K562 (cell line): ENCODE measurements around the gene VTCN1. TPM values are rescaled to one million over a fixed set of nuclear protein-coding genes. Genes with fewer than 3 reads are reported as not detected.

ENCODE experiments used
- FOXJ2 ChIP-seq: fragments of 200-800 bp; sonication (Bioruptor generic); IDR thresholded peaks from 2 replicates; pipeline ENCODE4 v1.6.1; 2016; ENCODE audit warnings: missing genetic modification characterization, missing compliant biosample characterization
- FOXJ3 ChIP-seq: sonication (generic); formaldehyde crosslinking; IDR thresholded peaks from 2 replicates; pipeline ENCODE4 v1.4.0; 2020; ENCODE audit warnings: mild to moderate bottlenecking, missing genetic modification reagents
- FOXP4 ChIP-seq: sonication (generic); formaldehyde crosslinking; IDR thresholded peaks from 2 replicates; pipeline ENCODE4 v1.8.0; 2022; ENCODE audit warnings: mild to moderate bottlenecking, missing genetic modification reagents, borderline replicate concordance
- HNRNPH1 ChIP-seq: fragments of 200-400 bp; formaldehyde crosslinking; optimal IDR thresholded peaks from 2 replicates; pipeline ENCODE3; 2017; ENCODE audit warnings: low read depth, mild to moderate bottlenecking, low read length, moderate library complexity
- JUND ChIP-seq, 2 experiments: IDR thresholded peaks; 2 replicates in 1 of 2; 3 replicates in 1 of 2; pipeline ENCODE4 v1.6.1; 2011; ENCODE audit warnings: borderline replicate concordance in 2 of 2, low read depth in 2 of 2, low read length in 2 of 2, improper control_type of control experiment in 1 of 2, missing biosample characterization in 1 of 2, missing genetic modification characterization in 1 of 2, missing genetic modification reagents in 1 of 2
- NFYB ChIP-seq: IDR thresholded peaks from 2 replicates; pipeline ENCODE4 v1.6.1; 2011; ENCODE audit warnings: mild to moderate bottlenecking, moderate library complexity; ENCODE audit not compliant: insufficient read length; ENCODE audit errors: extremely low read depth
- SMAD2 ChIP-seq: fragments of 150-350 bp; IDR thresholded peaks from 2 replicates; pipeline ENCODE4 v1.6.1; 2014; ENCODE audit warnings: low read depth, mild to moderate bottlenecking, low read length
- SMAD3 ChIP-seq: fragments of 450-650 bp; formaldehyde crosslinking; conservative IDR thresholded peaks from 2 replicates; pipeline ENCODE4 v1.4.0; 2020; ENCODE audit warnings: mild to moderate bottlenecking
- TRIM28 ChIP-seq: fragments of 450-650 bp; IDR thresholded peaks from 2 replicates; pipeline ENCODE4 v1.6.1; 2017
- ZNF184 ChIP-seq: sonication (generic); formaldehyde crosslinking; IDR thresholded peaks from 2 replicates; pipeline ENCODE4 v1.5.0; 2020; ENCODE audit warnings: missing genetic modification reagents
- ZNF584 ChIP-seq: fragments of 200-800 bp; sonication (Bioruptor generic); IDR thresholded peaks from 2 replicates; pipeline ENCODE4 v1.6.1; 2016; ENCODE audit warnings: low read depth, mild to moderate bottlenecking, missing genetic modification characterization, missing compliant biosample characterization
- ZNF766 ChIP-seq: fragments of 200-800 bp; sonication (Bioruptor generic); conservative IDR thresholded peaks from 2 replicates; pipeline ENCODE4 v1.6.1; 2016; ENCODE audit warnings: missing genetic modification characterization, missing compliant biosample characterization
- polyA plus RNA-seq, 8 experiments: library from polyadenylated mRNA; depleted of rRNA in 4 of 8; stranded (reverse) in 5 of 8; unstranded in 3 of 8; fragments of >200 nt; fragmentation: Nextera tagmentation in 2 of 8; fragmentation: Illumina TruSeq in 1 of 8; extraction: Ambion mirVana in 2 of 8; extraction: Trizol in 1 of 8; gene quantifications; 2 replicates each; pipeline versions ENCODE4 v1.2.1 to v1.2.3, GENCODE V29; 2011 to 2014; ENCODE audit warnings: inconsistent platforms in 1 of 8, missing spikeins in 1 of 8
- total RNA-seq, 7 experiments: library from RNA; depleted of rRNA in 6 of 7; stranded (reverse); fragments of >200 nt in 6 of 7; fragmentation: Illumina TruSeq in 2 of 7; extraction: Trizol in 2 of 7; gene quantifications; 2 replicates each; pipeline versions ENCODE4 v1.2.1 to v1.2.3, GENCODE V29; 2011 to 2021; ENCODE audit warnings: low replicate concordance in 1 of 7

The VTCN1 gene
- total and polyA plus RNA-seq, 9 of the 15 experiments (the other 6 are each of a cell fraction or from before 2014, with no cell fraction given), result not detected

- TF ChIP-seq FOXP4 (CRISPR knock-in tag) (no peak), FOXJ3 (CRISPR knock-in tag) (no peak), ZNF766 (no peak), FOXJ2 (no peak), ZNF184 (no peak), SMAD2 (no peak), TRIM28 (no peak), NFYB (no peak), SMAD3 (CRISPR knock-in tag) (no peak), HNRNPH1 (no peak), JUND (IDR thresholded peaks at IDR 0.05; ENCODE audit: borderline replicate concordance, low read depth, low read length) (no peak), JUND (tag; IDR thresholded peaks at IDR 0.05; ENCODE audit: borderline replicate concordance, low read depth, low read length) (no peak), ZNF584 (no peak)
Observed at GRCh38 chr1:117215019-117215418, 4.3 kb upstream of the VTCN1 start (continued).
